Activated naive CD4-positive, alpha-beta T cell treated with anti-CD3 and anti-CD28 coated beads, Interleukin-2, amount 50 U/mL, for 24 hours (primary cell): ENCODE data around the gene DBI.
"Not testable (repeated sequence)": the region's sequence is repeated elsewhere in the genome, so short reads cannot be mapped to it uniquely, and the experiment has no call there.

Source experiments
- H3K27ac Mint-ChIP-seq: one replicate; pipeline ENCODE4 v1.8.0; 2021; ENCODE audit warnings: mild to moderate bottlenecking, mixed read lengths
- H3K27me3 Mint-ChIP-seq: one replicate; pipeline ENCODE4 v1.8.0; 2021; ENCODE audit warnings: mixed read lengths
- H3K36me3 Mint-ChIP-seq: one replicate; pipeline ENCODE4 v1.8.0; 2021; ENCODE audit warnings: mixed read lengths
- H3K4me1 Mint-ChIP-seq: one replicate; pipeline ENCODE4 v1.8.0; 2021; ENCODE audit warnings: mixed read lengths
- H3K4me3 Mint-ChIP-seq: one replicate; pipeline ENCODE4 v1.8.0; 2021; ENCODE audit warnings: mild to moderate bottlenecking, mixed read lengths
- H3K9me3 Mint-ChIP-seq: one replicate; pipeline ENCODE4 v1.8.0; 2021; ENCODE audit warnings: mixed read lengths

The DBI gene

GRCh38 chr2:119377294-119377992, 10.7 kb downstream of the DBI start:
- Mint-ChIP-seq H3K9me3 (no peaks in the 10 kb centered on the region), H3K36me3 (peaks cover 24% of the 10 kb centered on the region), H3K4me3 (no peak overlapping the region), H3K27me3 (no peaks in the 10 kb centered on the region), H3K27ac (no peak overlapping the region), H3K4me1 (no peaks in the 10 kb centered on the region)

- peaks cover 18% of the 10 kb centered on the region for H3K36me3 Mint-ChIP-seq
Observed at GRCh38 chr2:119377993-119378345, 11.2 kb downstream of the DBI start.

GRCh38 chr2:119378566-119378965, 11.8 kb downstream of the DBI start:
- Mint-ChIP-seq H3K4me3 (no peak overlapping the region), H3K4me1 (no peaks in the 10 kb centered on the region)

More at GRCh38 chr2:119377993-119378345, 11.2 kb downstream of the DBI start:
- no peaks in the 10 kb centered on the region for H3K4me1 Mint-ChIP-seq
- no peak overlapping the region for H3K27ac Mint-ChIP-seq
- no peaks in the 10 kb centered on the region for H3K27me3 Mint-ChIP-seq
- no peak overlapping the region for H3K4me3 Mint-ChIP-seq
- H3K9me3 Mint-ChIP-seq = no peaks in the 10 kb centered on the region

GRCh38 chr2:119383410-119384140, 16.8 kb downstream of the DBI start:
- H3K4me1 Mint-ChIP-seq = no peaks in the 10 kb centered on the region
- H3K27me3 Mint-ChIP-seq = no peaks in the 10 kb centered on the region
- no peak overlapping the region for H3K27ac Mint-ChIP-seq
- H3K9me3 Mint-ChIP-seq = no peaks in the 10 kb centered on the region
- H3K4me3 Mint-ChIP-seq = no peak overlapping the region
- H3K36me3 Mint-ChIP-seq = no peaks in the 10 kb centered on the region

More at GRCh38 chr2:119378566-119378965, 11.8 kb downstream of the DBI start:
- no peaks in the 10 kb centered on the region for H3K27me3 Mint-ChIP-seq
- H3K27ac Mint-ChIP-seq = no peak overlapping the region
- H3K36me3 Mint-ChIP-seq = peaks cover 13% of the 10 kb centered on the region
- H3K9me3 Mint-ChIP-seq = no peaks in the 10 kb centered on the region

- Mint-ChIP-seq H3K36me3 (no peaks in the 10 kb centered on the region), H3K4me3 (no peak overlapping the region), H3K27me3 (no peaks in the 10 kb centered on the region), H3K4me1 (no peaks in the 10 kb centered on the region), H3K27ac (no peak overlapping the region), H3K9me3 (no peaks in the 10 kb centered on the region)
Observed at GRCh38 chr2:119384971-119385370, 18.2 kb downstream of the DBI start.

GRCh38 chr2:119385466-119385865, 18.7 kb downstream of the DBI start:
- Mint-ChIP-seq H3K36me3 (no peaks in the 10 kb centered on the region), H3K9me3 (no peaks in the 10 kb centered on the region), H3K27ac (no peak overlapping the region), H3K27me3 (no peaks in the 10 kb centered on the region), H3K4me1 (no peaks in the 10 kb centered on the region), H3K4me3 (no peak overlapping the region)

GRCh38 chr2:119387381-119388129, 20.8 kb downstream of the DBI start:
- H3K27ac Mint-ChIP-seq = no peak overlapping the region
- H3K9me3 Mint-ChIP-seq = no peaks in the 10 kb centered on the region
- no peak overlapping the region for H3K4me3 Mint-ChIP-seq
- no peaks in the 10 kb centered on the region for H3K27me3 Mint-ChIP-seq
- H3K36me3 Mint-ChIP-seq = no peaks in the 10 kb centered on the region
- H3K4me1 Mint-ChIP-seq = no peaks in the 10 kb centered on the region

- no peak overlapping the region for H3K4me3 Mint-ChIP-seq
- H3K9me3 Mint-ChIP-seq = no peaks in the 10 kb centered on the region
- H3K27me3 Mint-ChIP-seq = no peaks in the 10 kb centered on the region
- no peak overlapping the region for H3K27ac Mint-ChIP-seq
- H3K4me1 Mint-ChIP-seq = no peaks in the 10 kb centered on the region
- H3K36me3 Mint-ChIP-seq = no peaks in the 10 kb centered on the region
Observed at GRCh38 chr2:119389615-119390306, 23.0 kb downstream of the DBI start.

- no peak overlapping the region for H3K4me3 Mint-ChIP-seq
- H3K27me3 Mint-ChIP-seq = no peaks in the 10 kb centered on the region
- H3K9me3 Mint-ChIP-seq = no peaks in the 10 kb centered on the region
- H3K4me1 Mint-ChIP-seq = no peaks in the 10 kb centered on the region
- H3K36me3 Mint-ChIP-seq = no peaks in the 10 kb centered on the region
- H3K27ac Mint-ChIP-seq = no peak overlapping the region
Observed at GRCh38 chr2:119393971-119394748, 27.4 kb downstream of the DBI start.

GRCh38 chr2:119397196-119397595, 30.4 kb downstream of the DBI start:
- Mint-ChIP-seq H3K27me3 (peaks cover 2% of the 10 kb centered on the region), H3K4me1 (no peaks in the 10 kb centered on the region), H3K27ac (no peak overlapping the region), H3K9me3 (no peaks in the 10 kb centered on the region), H3K36me3 (no peaks in the 10 kb centered on the region), H3K4me3 (no peak overlapping the region)

GRCh38 chr2:119402106-119402505, 35.3 kb downstream of the DBI start:
- Mint-ChIP-seq H3K36me3 (no peaks in the 10 kb centered on the region), H3K27me3 (peaks cover 2% of the 10 kb centered on the region), H3K27ac (no peak overlapping the region), H3K9me3 (no peaks in the 10 kb centered on the region), H3K4me3 (no peak overlapping the region), H3K4me1 (no peaks in the 10 kb centered on the region)

GRCh38 chr2:119402645-119403560, 36.1 kb downstream of the DBI start:
- H3K36me3 Mint-ChIP-seq = no peaks in the 10 kb centered on the region
- no peaks in the 10 kb centered on the region for H3K4me1 Mint-ChIP-seq
- no peak overlapping the region for H3K4me3 Mint-ChIP-seq
- no peak overlapping the region for H3K27ac Mint-ChIP-seq
- no peaks in the 10 kb centered on the region for H3K9me3 Mint-ChIP-seq
- H3K27me3 Mint-ChIP-seq = peaks cover 2% of the 10 kb centered on the region

GRCh38 chr2:119403618-119404017, 36.8 kb downstream of the DBI start:
- not testable (repeated sequence) for H3K9me3 Mint-ChIP-seq, H3K27me3 Mint-ChIP-seq, H3K4me3 Mint-ChIP-seq, H3K36me3 Mint-ChIP-seq, H3K4me1 Mint-ChIP-seq, H3K27ac Mint-ChIP-seq

GRCh38 chr2:119405151-119405550, 38.4 kb downstream of the DBI start:
- no peak overlapping the region for H3K4me3 Mint-ChIP-seq
- no peaks in the 10 kb centered on the region for H3K4me1 Mint-ChIP-seq
- no peaks in the 10 kb centered on the region for H3K9me3 Mint-ChIP-seq
- H3K36me3 Mint-ChIP-seq = no peaks in the 10 kb centered on the region
- no peak overlapping the region for H3K27ac Mint-ChIP-seq
- peaks cover 2% of the 10 kb centered on the region for H3K27me3 Mint-ChIP-seq
